ENCODE measurements around the gene TTLL11.
"Not testable (repeated sequence)": the region's sequence is repeated elsewhere in the genome, so short reads cannot be mapped to it uniquely, and the experiment has no call there.

TTLL11 gene

GRCh38 chr9:122007837-122008236, 85.3 kb downstream of the TTLL11 start:
- no peak for DNase-seq (ENCODE audit: low read depth in 1 of 2, low spot score in 1 of 2)

- no peak for DNase-seq (ENCODE audit: low read depth in 1 of 2, low spot score in 1 of 2)
Measured at GRCh38 chr9:122005597-122005996, 87.5 kb downstream of the TTLL11 start.

GRCh38 chr9:122004589-122004988, 88.5 kb downstream of the TTLL11 start:
- no peak for DNase-seq (ENCODE audit: low read depth in 1 of 2, low spot score in 1 of 2)

- no peak for DNase-seq (ENCODE audit: low read depth in 1 of 2, low spot score in 1 of 2)
Measured at GRCh38 chr9:122001491-122002201, 91.5 kb downstream of the TTLL11 start.

- DNase-seq (ENCODE audit: low read depth in 1 of 2, low spot score in 1 of 2) = not testable (repeated sequence)
Measured at GRCh38 chr9:122000526-122000925, 92.6 kb downstream of the TTLL11 start.

GRCh38 chr9:121999556-121999955, 93.6 kb downstream of the TTLL11 start:
- no peak for DNase-seq (ENCODE audit: low read depth in 1 of 2, low spot score in 1 of 2)

- DNase-seq (ENCODE audit: low read depth in 1 of 2, low spot score in 1 of 2) = no peak
Measured at GRCh38 chr9:121998513-121999049, 94.5 kb downstream of the TTLL11 start.

GRCh38 chr9:121997791-121998190, 95.3 kb downstream of the TTLL11 start:
- no peak for DNase-seq (ENCODE audit: low read depth in 1 of 2, low spot score in 1 of 2)

- no peak for DNase-seq (ENCODE audit: low read depth in 1 of 2, low spot score in 1 of 2)
Measured at GRCh38 chr9:121996783-121997182, 96.3 kb downstream of the TTLL11 start.

- DNase-seq (ENCODE audit: low read depth in 1 of 2, low spot score in 1 of 2) = no peak
Measured at GRCh38 chr9:121995997-121996396, 97.1 kb downstream of the TTLL11 start.

GRCh38 chr9:121992571-121993212, 100.4 kb downstream of the TTLL11 start:
- DNase-seq (ENCODE audit: low read depth in 1 of 2, low spot score in 1 of 2) = peak in 1 of 2 donors; percentile 42

GRCh38 chr9:121991307-121991661, 101.8 kb downstream of the TTLL11 start:
- DNase-seq (ENCODE audit: low read depth in 1 of 2, low spot score in 1 of 2) = no peak

- no peak for DNase-seq (ENCODE audit: low read depth in 1 of 2, low spot score in 1 of 2)
Measured at GRCh38 chr9:121990600-121991306, 102.4 kb downstream of the TTLL11 start.

GRCh38 chr9:121989010-121989409, 104.1 kb downstream of the TTLL11 start:
- DNase-seq (ENCODE audit: low read depth in 1 of 2, low spot score in 1 of 2) = no peak

- DNase-seq (ENCODE audit: low read depth in 1 of 2, low spot score in 1 of 2) = no peak
Measured at GRCh38 chr9:121987314-121987713, 105.8 kb downstream of the TTLL11 start.

- DNase-seq (ENCODE audit: low read depth in 1 of 2, low spot score in 1 of 2) = no peak
Measured at GRCh38 chr9:121985792-121986494, 107.2 kb downstream of the TTLL11 start.

GRCh38 chr9:121984726-121985402, 108.2 kb downstream of the TTLL11 start:
- no peak for DNase-seq (ENCODE audit: low read depth in 1 of 2, low spot score in 1 of 2)

GRCh38 chr9:121983736-121984135, 109.4 kb downstream of the TTLL11 start:
- DNase-seq (ENCODE audit: low read depth in 1 of 2, low spot score in 1 of 2) = no peak

- no peak for DNase-seq (ENCODE audit: low read depth in 1 of 2, low spot score in 1 of 2)
Measured at GRCh38 chr9:121981118-121981883, 111.8 kb downstream of the TTLL11 start.

- not testable (repeated sequence) for DNase-seq (ENCODE audit: low read depth in 1 of 2, low spot score in 1 of 2)
Measured at GRCh38 chr9:121980665-121981064, 112.4 kb downstream of the TTLL11 start.
